HL-60 (cell line): ENCODE results near the gene CACNA1D.

ENCODE experiments used
- DNase-seq, 2 experiments: peaks; one replicate each; pipeline ENCODE4 v3.0.0-alpha.2; 2010 to 2020; ENCODE audit warnings: low read depth in 1 of 2, low spot score in 1 of 2
- H3K27ac ChIP-seq: fragments of 250-450 bp; sonication (Bioruptor Pico); replicated peaks from 2 replicates; pipeline ENCODE4 v1.5.1; 2020; ENCODE audit warnings: mild to moderate bottlenecking, moderate library complexity
- H3K27me3 ChIP-seq: fragments of 250-450 bp; sonication (Bioruptor Pico); 2 replicates; pipeline ENCODE4 v1.5.1; 2021; ENCODE audit warnings: mild to moderate bottlenecking, moderate library complexity; ENCODE audit not compliant: insufficient read depth, poor library complexity, severe bottlenecking
- H3K4me3 ChIP-seq: replicated peaks from 2 replicates; pipeline ENCODE4 v1.5.1; 2011; ENCODE audit warnings: mild to moderate bottlenecking, control low read depth, low read length; ENCODE audit not compliant: insufficient read depth
- CTCF ChIP-seq: IDR thresholded peaks from one replicate; pipeline ENCODE4 v1.5.1; 2011; ENCODE audit warnings: low read length, control low read depth, inconsistent platforms; ENCODE audit not compliant: insufficient read depth
- GABPA ChIP-seq: IDR thresholded peaks from 2 replicates; pipeline ENCODE4 v1.6.1; 2012; ENCODE audit warnings: low read depth
- POLR2AphosphoS5 ChIP-seq: IDR thresholded peaks from 2 replicates; pipeline ENCODE4 v1.6.1; 2012; ENCODE audit warnings: low read depth
- REST ChIP-seq: IDR thresholded peaks from 2 replicates; pipeline ENCODE4 v1.6.1; 2012; ENCODE audit warnings: low read depth; ENCODE audit not compliant: insufficient replicate concordance
- SPI1 ChIP-seq: IDR thresholded peaks from 2 replicates; pipeline ENCODE4 v1.6.1; 2012; ENCODE audit warnings: low read depth, mild to moderate bottlenecking, borderline replicate concordance

Gene CACNA1D

GRCh38 chr3:53805463-53806159 is 311.2 kb downstream of the CACNA1D start:
- H3K27ac ChIP-seq = no peak overlapping the region
- H3K4me3 ChIP-seq = no peak overlapping the region
- H3K27me3 ChIP-seq = no peaks in the 10 kb centered on the region
- TF ChIP-seq REST (no peak), POLR2AphosphoS5 (no peak)
- no peak for DNase-seq

GRCh38 chr3:53806182-53807116 is 312.0 kb downstream of the CACNA1D start:
- Histone ChIP-seq H3K27me3 (no peaks in the 10 kb centered on the region), H3K4me3 (no peak overlapping the region), H3K27ac (no peak overlapping the region)
- TF ChIP-seq CTCF (no peak), GABPA (no peak), REST (no peak), SPI1 (no peak), POLR2AphosphoS5 (no peak)
- DNase-seq = no peak

GRCh38 chr3:53807117-53807810 is 312.9 kb downstream of the CACNA1D start:
- no peak overlapping the region for H3K27ac ChIP-seq
- no peak for TF ChIP-seq POLR2AphosphoS5
- TF ChIP-seq CTCF = no peak
- no peak for TF ChIP-seq GABPA
- TF ChIP-seq SPI1 = no peak
- TF ChIP-seq REST = no peak
- no peaks in the 10 kb centered on the region for H3K27me3 ChIP-seq
- H3K4me3 ChIP-seq = no peak overlapping the region
- DNase-seq = no peak
